Stomach (tissue), 9 donors: Measurements from ENCODE around the gene SPINDOC. TPM values are rescaled to one million over a fixed set of nuclear protein-coding genes. Genes with fewer than 3 reads are reported as not detected.

Experiments used
- DNase-seq, 2 donors: peaks; one replicate each; pipeline versions ENCODE4 v3.0.0 to v3.0.0-alpha.2; 2013 to 2019
- H3K27ac ChIP-seq, 5 donors: fragments of 200-600 bp in 4 of 5; sonication (generic) in 4 of 5; one replicate each; pipeline ENCODE4 v1.5.1; 2013 to 2019; ENCODE audit warnings: mild to moderate bottlenecking in 1 of 5, moderate library complexity in 1 of 5
- H3K27me3 ChIP-seq, 3 donors: fragments of 200-600 bp; sonication (generic); one replicate each; pipeline ENCODE4 v1.5.1; 2017 to 2019; ENCODE audit warnings: mixed run types in 1 of 3
- H3K36me3 ChIP-seq, 4 donors: fragments of 200-600 bp; sonication (generic); 1 replicate in 3 of 4; 2 replicates in 1 of 4; pipeline ENCODE4 v1.5.1; 2016 to 2019
- H3K4me1 ChIP-seq, 4 donors: fragments of 200-600 bp; sonication (generic); one replicate each; pipeline ENCODE4 v1.5.1; 2016 to 2019
- H3K4me3 ChIP-seq, 4 donors: fragments of 200-600 bp; sonication (generic) in 3 of 4; one replicate each; pipeline ENCODE4 v1.5.1; 2016 to 2019; ENCODE audit warnings: mild to moderate bottlenecking in 1 of 4
- H3K9me3 ChIP-seq, 4 donors: fragments of 200-600 bp; sonication (generic); one replicate each; pipeline ENCODE4 v1.5.1; 2016 to 2019
- CTCF ChIP-seq, 7 experiments: fragments of 450-650 bp in 4 of 7; fragments of 200-600 bp in 3 of 7; sonication (generic) in 3 of 7; IDR thresholded peaks; one replicate each; pipeline ENCODE4 v1.5.1; 2016 to 2019; ENCODE audit warnings: antibody characterized with exemption in 7 of 7, control low read depth in 2 of 7, mild to moderate bottlenecking in 1 of 7
- EP300 ChIP-seq: sonication (generic); formaldehyde crosslinking; IDR thresholded peaks from one replicate; pipeline ENCODE4 v1.6.1; 2017; ENCODE audit warnings: antibody characterized with exemption
- POLR2A ChIP-seq, 4 donors: fragments of 450-650 bp; IDR thresholded peaks; one replicate each; pipeline ENCODE4 v1.6.1; 2016; ENCODE audit warnings: antibody characterized with exemption in 4 of 4, control low read depth in 2 of 4, mild to moderate bottlenecking in 1 of 4, moderate library complexity in 1 of 4
- POLR2AphosphoS5 ChIP-seq, 3 donors: sonication (generic); formaldehyde crosslinking; IDR thresholded peaks; one replicate each; pipeline ENCODE4 v1.6.1; 2016; ENCODE audit warnings: antibody characterized with exemption in 3 of 3
- WGBS, 5 donors: extraction: QIAGEN DNeasy Blood & Tissue Kit in 3 of 5; methylation state at CpG; one replicate each; pipeline versions ENCODE4 v1.1.5 to v1.1.7; 2013 to 2018; 5-methylcytosine and 5-hydroxymethylcytosine counted together
- intact Hi-C: fragments of 100-400 bp; cut with DNase I; formaldehyde crosslinking; loops from one replicate; pipeline ENCODE4 v1.15.1; 2023; ENCODE audit warnings: low total_unique reads
- polyA plus RNA-seq, 3 donors: library from polyadenylated mRNA; stranded (reverse); fragments of 200-250 nt; gene quantifications; one replicate each; pipeline ENCODE4 v1.2.3, GENCODE V29; 2013
- total RNA-seq, 5 donors: library from RNA; depleted of rRNA; stranded (reverse); fragments of >200 nt; gene quantifications; one replicate each; pipeline versions ENCODE4 v1.1.0 to v1.2.3, GENCODE V29; 2014 to 2016
- donor health status: healthy with polysubstance abuse.
- donor health status: Bipolar disorder and iron deficiency.
- donor health status: healthy.

The SPINDOC gene
- total and polyA plus RNA-seq, 8 donors, result 0.45 to 13.6 (median 5.7) TPM

GRCh38 chr11:63841554-63841953 lies 28.3 kb downstream of the SPINDOC start:
- Histone ChIP-seq H3K27me3 (no peaks in the 10 kb centered on the region), H3K4me1 (peaks cover 70 to 85% (median 78%) of the 10 kb centered on the region in 4 donors), H3K27ac (peak overlapping the region; percentile 44 to 94 (median 89)), H3K36me3 (peaks cover 4 to 23% (median 13%) of the 10 kb centered on the region in 4 donors), H3K9me3 (no peaks in the 10 kb centered on the region), H3K4me3 (peak overlapping the region; percentile 90 to 97 (median 94))
- 12 to 26% (median 19%) methylated on average over 3 of the region's 3 CpGs for WGBS, 5 donors
- TF ChIP-seq EP300 (no peak), CTCF (IDR thresholded peaks at IDR 0.05) (no peak), POLR2A (IDR thresholded peaks at IDR 0.05) (no peak), POLR2AphosphoS5 (IDR thresholded peaks at IDR 0.05) (no peak)
- peak in 1 of 2 donors; percentile 71 for DNase-seq
- intact Hi-C loops, result loop anchor here (5.0 kb wide), 1 partner anchor 36 kb away; no protein-coding TSS in a partner anchor

GRCh38 chr11:63843041-63843440 lies 29.8 kb downstream of the SPINDOC start:
- Histone ChIP-seq H3K9me3 (no peaks in the 10 kb centered on the region), H3K27me3 (no peaks in the 10 kb centered on the region), H3K4me1 (peaks cover 77 to 89% (median 83%) of the 10 kb centered on the region in 4 donors), H3K27ac (peak overlapping the region; percentile 16 to 94 (median 86)), H3K4me3 (peak overlapping the region in 1 of 4 donors; percentile 11), H3K36me3 (peaks cover 4 to 23% (median 13%) of the 10 kb centered on the region in 4 donors)
- WGBS, 5 donors, result 0 to 18% (median 13%) methylated on average over 1 of the region's 1 CpG
- no peak for TF ChIP-seq POLR2A (IDR thresholded peaks at IDR 0.05)
- TF ChIP-seq EP300, result no peak
- TF ChIP-seq CTCF (IDR thresholded peaks at IDR 0.05), result no peak
- DNase-seq, result peak; percentile 51 to 63
- intact Hi-C loops, result loop anchor here (5.0 kb wide), 1 partner anchor 34 kb away; no protein-coding TSS in a partner anchor

- intact Hi-C loops, result loop anchor here (5.0 kb wide), 1 partner anchor 32 kb away; no protein-coding TSS in a partner anchor
These were observed 31.6 kb downstream of the SPINDOC start for GRCh38 chr11:63844836-63845235.

DNA sequence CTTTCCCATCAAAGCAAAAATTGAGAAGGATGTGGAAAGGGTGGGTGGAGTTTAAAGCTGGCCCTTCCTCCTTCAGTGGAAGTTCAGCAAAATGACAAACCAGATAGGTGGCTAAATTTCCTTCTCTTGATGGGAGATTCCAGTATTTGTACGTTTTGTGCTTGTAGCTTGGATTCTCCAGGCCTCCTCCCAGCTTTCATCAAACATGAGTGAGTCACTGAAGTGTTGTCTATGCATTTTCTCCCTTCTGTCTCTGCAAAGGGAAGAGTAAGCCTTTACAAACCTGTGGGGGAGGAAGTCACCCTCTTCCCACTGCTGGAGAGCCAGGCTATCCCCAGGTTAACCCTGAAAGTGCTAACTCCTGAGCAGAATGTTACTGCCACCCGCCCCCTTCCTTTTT lies 32.0 kb downstream of the SPINDOC start:
- 42 to 51% (median 46%) methylated on average over 2 of the region's 2 CpGs for WGBS, 5 donors
- peaks cover 4 to 28% (median 13%) of the 10 kb centered on the region in 4 donors for H3K36me3 ChIP-seq
- peaks cover 71 to 99% (median 94%) of the 10 kb centered on the region in 4 donors for H3K4me1 ChIP-seq
- H3K4me3 ChIP-seq, result no peak overlapping the region
- no peaks in the 10 kb centered on the region for H3K9me3 ChIP-seq
- TF ChIP-seq CTCF (IDR thresholded peaks at IDR 0.05), result no peak
- no peak for TF ChIP-seq POLR2AphosphoS5 (IDR thresholded peaks at IDR 0.05)
- no peak for TF ChIP-seq POLR2A (IDR thresholded peaks at IDR 0.05)
- no peak for TF ChIP-seq EP300
- intact Hi-C loops, result no loop called here
- peak overlapping the region in 3 of 5 donors; percentile 44 to 91 (median 86) for H3K27ac ChIP-seq
- DNase-seq, result no peak
- H3K27me3 ChIP-seq, result no peaks in the 10 kb centered on the region

More at GRCh38 chr11:63844836-63845235, 31.6 kb downstream of the SPINDOC start:
- no peak for TF ChIP-seq EP300
- no peak for TF ChIP-seq POLR2A (IDR thresholded peaks at IDR 0.05)
- TF ChIP-seq CTCF (IDR thresholded peaks at IDR 0.05), result no peak
- no peak for TF ChIP-seq POLR2AphosphoS5 (IDR thresholded peaks at IDR 0.05)
- no peak for DNase-seq
- 78 to 83% (median 81%) methylated on average over 4 of the region's 4 CpGs for WGBS, 5 donors
- Histone ChIP-seq H3K4me3 (no peak overlapping the region), H3K36me3 (peaks cover 4 to 28% (median 13%) of the 10 kb centered on the region in 4 donors), H3K4me1 (peaks cover 73 to 100% (median 93%) of the 10 kb centered on the region in 4 donors), H3K9me3 (no peaks in the 10 kb centered on the region), H3K27me3 (no peaks in the 10 kb centered on the region), H3K27ac (peak overlapping the region in 4 of 5 donors; percentile 24 to 91 (median 65))
